ENCODE measurements around the gene GRID2. TPM values are rescaled to one million over a fixed set of nuclear protein-coding genes. Genes with fewer than 3 reads are reported as not detected.

GRID2 gene
- total and polyA plus RNA-seq, 2 donors from 2014 or later = 0.19 TPM; not detected in 1

DNA sequence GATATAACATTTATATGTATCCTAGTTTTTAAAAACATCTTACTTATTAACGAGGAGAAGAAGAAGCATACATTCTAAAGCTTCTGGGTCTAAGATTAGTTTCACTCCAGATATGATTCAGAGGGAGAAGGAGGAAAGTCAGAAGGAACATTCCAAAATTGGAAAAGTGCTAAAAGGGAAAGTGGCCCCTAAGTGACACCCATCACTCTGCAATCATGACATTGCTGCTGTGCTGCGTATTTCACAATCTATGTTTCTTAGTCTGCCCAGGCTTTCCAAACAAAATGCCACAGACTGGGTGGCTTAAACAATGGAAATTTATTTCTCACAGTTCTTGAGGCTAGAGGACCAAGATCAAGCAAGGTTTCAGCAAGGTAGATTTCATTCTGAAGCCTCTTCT lies 1452.3 kb downstream of the GRID2 start:
- Histone ChIP-seq H3K27me3 (ENCODE audit: control insufficient read depth, insufficient read depth, low read length) (no peaks in the 10 kb centered on the region), H3K9ac (ENCODE audit: low read length in 3 of 3) (no peak overlapping the region), H3K9me3 (ENCODE audit: control insufficient read depth in 2 of 3, insufficient read depth in 1 of 3, low read length in 3 of 3) (no peaks in the 10 kb centered on the region), H3K4me3 (ENCODE audit: low read length in 3 of 3) (no peak overlapping the region), H3K4me1 (ENCODE audit: control insufficient read depth in 2 of 3, insufficient read depth in 2 of 3, low read depth in 1 of 3, low read length in 3 of 3) (no peaks in the 10 kb centered on the region), H3K36me3 (ENCODE audit: control insufficient read depth in 2 of 3, insufficient read depth in 3 of 3, low read length in 3 of 3) (no peaks in the 10 kb centered on the region), H3K27ac (ENCODE audit: low read depth in 2 of 2, low read length in 2 of 2) (no peak overlapping the region)
- DNase-seq (no peak), FAIRE-seq (no peak)
- intact Hi-C loops (cut with DNase I) = no loop called here
- TF ChIP-seq, protein P1, sequence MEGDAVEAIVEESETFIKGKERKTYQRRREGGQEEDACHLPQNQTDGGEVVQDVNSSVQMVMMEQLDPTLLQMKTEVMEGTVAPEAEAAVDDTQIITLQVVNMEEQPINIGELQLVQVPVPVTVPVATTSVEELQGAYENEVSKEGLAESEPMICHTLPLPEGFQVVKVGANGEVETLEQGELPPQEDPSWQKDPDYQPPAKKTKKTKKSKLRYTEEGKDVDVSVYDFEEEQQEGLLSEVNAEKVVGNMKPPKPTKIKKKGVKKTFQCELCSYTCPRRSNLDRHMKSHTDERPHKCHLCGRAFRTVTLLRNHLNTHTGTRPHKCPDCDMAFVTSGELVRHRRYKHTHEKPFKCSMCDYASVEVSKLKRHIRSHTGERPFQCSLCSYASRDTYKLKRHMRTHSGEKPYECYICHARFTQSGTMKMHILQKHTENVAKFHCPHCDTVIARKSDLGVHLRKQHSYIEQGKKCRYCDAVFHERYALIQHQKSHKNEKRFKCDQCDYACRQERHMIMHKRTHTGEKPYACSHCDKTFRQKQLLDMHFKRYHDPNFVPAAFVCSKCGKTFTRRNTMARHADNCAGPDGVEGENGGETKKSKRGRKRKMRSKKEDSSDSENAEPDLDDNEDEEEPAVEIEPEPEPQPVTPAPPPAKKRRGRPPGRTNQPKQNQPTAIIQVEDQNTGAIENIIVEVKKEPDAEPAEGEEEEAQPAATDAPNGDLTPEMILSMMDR (IDR thresholded peaks at IDR 0.05; ENCODE audit: borderline replicate concordance, extremely low read depth, insufficient read depth) = no peak

DNA sequence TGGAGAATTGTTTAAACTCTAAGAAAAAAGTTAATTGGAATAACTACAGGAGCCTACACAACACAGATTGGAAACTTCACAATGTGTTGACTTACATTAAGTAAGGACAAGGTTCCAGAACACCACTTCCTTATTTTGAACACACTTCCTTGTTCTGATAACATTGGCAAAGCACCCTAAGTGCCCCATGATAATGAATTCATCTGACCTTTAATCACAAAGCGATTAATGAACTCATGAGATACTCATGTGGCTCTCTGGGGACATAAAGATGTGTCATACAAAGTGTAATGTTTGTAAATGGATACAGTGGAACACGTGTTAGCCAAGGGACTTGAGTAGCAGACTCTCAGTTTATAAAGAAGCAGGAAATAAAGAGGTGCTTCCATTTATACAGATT lies 1455.7 kb downstream of the GRID2 start:
- Histone ChIP-seq H3K9ac (ENCODE audit: low read length in 3 of 3) (no peak overlapping the region), H3K27ac (ENCODE audit: low read depth in 2 of 2, low read length in 2 of 2) (no peak overlapping the region), H3K27me3 (ENCODE audit: control insufficient read depth, insufficient read depth, low read length) (no peaks in the 10 kb centered on the region), H3K4me3 (ENCODE audit: low read length in 3 of 3) (no peak overlapping the region), H3K9me3 (ENCODE audit: control insufficient read depth in 2 of 3, insufficient read depth in 1 of 3, low read length in 3 of 3) (no peaks in the 10 kb centered on the region), H3K36me3 (ENCODE audit: control insufficient read depth in 2 of 3, insufficient read depth in 3 of 3, low read length in 3 of 3) (no peaks in the 10 kb centered on the region), H3K4me1 (ENCODE audit: control insufficient read depth in 2 of 3, insufficient read depth in 2 of 3, low read depth in 1 of 3, low read length in 3 of 3) (no peaks in the 10 kb centered on the region)
- no peak for DNase-seq
- TF ChIP-seq, protein P1 (IDR thresholded peaks at IDR 0.05; ENCODE audit: borderline replicate concordance, extremely low read depth, insufficient read depth) = no peak
- FAIRE-seq = no peak
- intact Hi-C loops (cut with DNase I) = no loop called here

DNA sequence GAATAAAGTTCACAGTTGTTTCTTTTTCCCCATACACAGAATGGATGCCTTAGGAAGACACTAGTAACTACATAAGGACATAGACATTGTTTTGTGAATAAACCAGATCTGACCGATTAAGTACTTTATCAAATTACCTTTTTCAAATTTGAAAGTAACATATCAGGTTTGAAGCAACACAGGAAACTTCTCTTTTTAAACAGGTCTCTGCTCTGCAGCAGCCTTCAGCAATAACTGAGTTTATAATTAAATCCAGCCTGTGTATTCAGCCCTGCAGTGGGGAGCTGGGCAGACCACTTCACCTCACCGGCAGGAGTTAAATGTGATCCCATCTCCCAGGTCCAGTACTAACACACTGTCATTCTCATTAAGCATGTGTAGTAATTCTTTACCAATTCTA lies 1456.5 kb downstream of the GRID2 start:
- DNase-seq = no peak
- FAIRE-seq = no peak
- no peak overlapping the region for H3K27ac ChIP-seq (ENCODE audit: low read depth in 2 of 2, low read length in 2 of 2)
- no peaks in the 10 kb centered on the region for H3K9me3 ChIP-seq (ENCODE audit: control insufficient read depth in 2 of 3, insufficient read depth in 1 of 3, low read length in 3 of 3)
- intact Hi-C loops (cut with DNase I) = no loop called here
- TF ChIP-seq, protein P1 (IDR thresholded peaks at IDR 0.05; ENCODE audit: borderline replicate concordance, extremely low read depth, insufficient read depth) = no peak
- no peak overlapping the region for H3K9ac ChIP-seq (ENCODE audit: low read length in 3 of 3)
- H3K36me3 ChIP-seq (ENCODE audit: control insufficient read depth in 2 of 3, insufficient read depth in 3 of 3, low read length in 3 of 3) = no peaks in the 10 kb centered on the region
- H3K4me3 ChIP-seq (ENCODE audit: low read length in 3 of 3) = no peak overlapping the region
- H3K27me3 ChIP-seq (ENCODE audit: control insufficient read depth, insufficient read depth, low read length) = no peaks in the 10 kb centered on the region
- H3K4me1 ChIP-seq (ENCODE audit: control insufficient read depth in 2 of 3, insufficient read depth in 2 of 3, low read depth in 1 of 3, low read length in 3 of 3) = no peaks in the 10 kb centered on the region

DNA sequence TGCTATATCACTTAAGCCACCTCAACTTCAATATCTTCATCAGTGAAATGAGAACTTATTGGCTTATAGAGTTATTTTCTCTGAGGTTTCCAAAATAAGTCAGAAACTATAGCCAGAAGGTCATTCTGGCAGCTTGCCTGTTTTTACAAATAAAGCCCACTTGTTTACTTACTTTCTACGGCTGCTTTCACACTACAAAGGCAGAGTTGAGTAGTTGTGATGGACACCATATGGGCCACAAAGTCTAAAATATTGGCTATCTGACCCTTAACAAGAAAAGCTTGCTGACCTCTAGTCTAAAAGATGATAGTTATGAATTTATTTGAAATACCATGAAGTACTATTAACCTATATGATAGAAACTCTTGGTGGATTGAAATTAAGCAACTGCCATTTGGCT lies 1457.5 kb downstream of the GRID2 start:
- no peak overlapping the region for H3K4me3 ChIP-seq (ENCODE audit: low read length in 3 of 3)
- intact Hi-C loops (cut with DNase I) = no loop called here
- H3K27me3 ChIP-seq (ENCODE audit: control insufficient read depth, insufficient read depth, low read length) = no peaks in the 10 kb centered on the region
- H3K9ac ChIP-seq (ENCODE audit: low read length in 3 of 3) = no peak overlapping the region
- no peaks in the 10 kb centered on the region for H3K9me3 ChIP-seq (ENCODE audit: control insufficient read depth in 2 of 3, insufficient read depth in 1 of 3, low read length in 3 of 3)
- H3K27ac ChIP-seq (ENCODE audit: low read depth in 2 of 2, low read length in 2 of 2) = no peak overlapping the region
- H3K4me1 ChIP-seq (ENCODE audit: control insufficient read depth in 2 of 3, insufficient read depth in 2 of 3, low read depth in 1 of 3, low read length in 3 of 3) = no peaks in the 10 kb centered on the region
- DNase-seq = peak in 2 of 5 donors; percentile 29 to 50
- no peak for FAIRE-seq
- H3K36me3 ChIP-seq (ENCODE audit: control insufficient read depth in 2 of 3, insufficient read depth in 3 of 3, low read length in 3 of 3) = no peaks in the 10 kb centered on the region
- TF ChIP-seq, protein P1 (IDR thresholded peaks at IDR 0.05; ENCODE audit: borderline replicate concordance, extremely low read depth, insufficient read depth) = no peak

Measured in kidney (tissue), 14 donors.